SJSA1 (cell line): Measurements from ENCODE around the gene VPS13D. TPM values are rescaled to one million over a fixed set of nuclear protein-coding genes. Genes with fewer than 3 reads are reported as not detected.
A peak's percentile ranks its signal among the peaks of the same experiment; 100 is the strongest.
"Not testable (repeated sequence)": the region's sequence is repeated elsewhere in the genome, so short reads cannot be mapped to it uniquely, and the experiment has no call there.

Experiments
- DNase-seq, 2 experiments: peaks; one replicate each; pipeline ENCODE4 v3.0.0-alpha.2; 2015 to 2020; ENCODE audit warnings: low spot score in 2 of 2, low read depth in 1 of 2
- H3K27ac ChIP-seq: fragments of 250-450 bp; sonication (Bioruptor Pico); 2 replicates; pipeline ENCODE4 v1.5.1; 2020; ENCODE audit warnings: mild to moderate bottlenecking, moderate library complexity
- H3K27me3 ChIP-seq: fragments of 250-450 bp; sonication (Bioruptor Pico); replicated peaks from 2 replicates; pipeline ENCODE4 v1.5.1; 2020; ENCODE audit warnings: mild to moderate bottlenecking, moderate library complexity
- H3K36me3 ChIP-seq: fragments of 250-450 bp; sonication (Bioruptor Pico); 2 replicates; pipeline ENCODE4 v1.5.1; 2020; ENCODE audit warnings: mild to moderate bottlenecking
- H3K4me1 ChIP-seq: fragments of 250-450 bp; sonication (Bioruptor Pico); replicated peaks from 2 replicates; pipeline ENCODE4 v1.6.1; 2021; ENCODE audit warnings: mild to moderate bottlenecking
- H3K4me3 ChIP-seq: fragments of 250-450 bp; sonication (Bioruptor Pico); 2 replicates; pipeline ENCODE4 v1.5.1; 2020; ENCODE audit warnings: mild to moderate bottlenecking
- H3K9me3 ChIP-seq: fragments of 250-450 bp; sonication (Bioruptor Pico); replicated peaks from 2 replicates; pipeline ENCODE4 v1.5.1; 2020; ENCODE audit warnings: mild to moderate bottlenecking
- total RNA-seq: library from RNA; depleted of rRNA; stranded (reverse); fragments of >200 nt; shearing (Covaris generic); gene quantifications from 2 replicates; pipeline ENCODE4 v1.2.3, GENCODE V29; 2014

VPS13D gene
- total RNA-seq, 1 experiment from 2014 or later: 12.9 TPM

DNA sequence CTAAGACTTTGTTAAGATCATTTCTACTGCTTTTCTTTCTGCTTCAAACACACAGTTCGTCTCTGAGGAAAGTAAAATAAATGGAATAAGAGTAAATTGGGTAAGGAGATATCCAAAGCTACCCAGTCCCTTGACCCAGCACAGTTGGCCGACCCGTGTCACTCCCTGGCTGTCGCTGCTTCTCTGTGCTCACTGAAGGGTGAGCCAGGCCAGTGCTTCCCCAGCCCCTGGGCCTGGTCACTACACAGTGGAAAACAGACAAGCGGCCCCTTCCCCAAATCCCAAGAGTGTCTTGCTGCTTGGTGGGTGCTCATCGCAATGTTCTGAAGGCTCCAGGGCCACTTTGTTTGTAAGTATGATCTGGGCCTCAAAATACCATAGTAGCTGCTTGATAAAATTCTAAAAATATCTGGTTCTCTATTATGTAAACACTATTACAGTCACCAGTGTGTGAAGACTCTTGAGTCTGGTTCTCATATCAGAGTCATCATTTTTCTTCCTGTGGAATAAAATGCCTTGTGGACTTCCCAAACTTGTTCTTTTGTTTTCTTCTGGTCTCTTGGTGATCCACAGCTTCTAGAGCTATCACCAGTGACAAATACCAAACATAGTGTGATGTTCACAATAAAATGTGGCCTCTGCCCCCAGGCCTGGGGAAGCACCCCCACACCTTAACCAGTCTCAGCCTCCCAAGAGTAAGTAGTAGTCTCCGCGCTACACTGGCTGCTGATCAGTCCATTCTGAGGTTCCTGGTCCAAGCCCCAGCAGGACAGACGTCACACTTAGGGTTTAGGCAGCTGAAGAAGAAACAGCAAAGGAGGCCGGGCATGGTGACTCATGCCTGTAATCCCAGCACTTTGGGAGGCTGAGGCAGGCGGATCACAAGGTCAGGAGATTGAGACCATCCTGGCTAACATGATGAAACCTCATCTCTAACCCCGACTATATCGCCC lies 282.0 kb downstream of the VPS13D start:
- H3K9me3 ChIP-seq: no peaks in the 10 kb centered on the region; the same call in 1 of the 2 replicates
- no peaks in the 10 kb centered on the region for H3K27me3 ChIP-seq
- H3K36me3 ChIP-seq: 0 out of 2 replicates have a peak, but pooled peaks cover 2% of the 10 kb centered on the region
- peak in 1 of 2 experiments; percentile 24 for DNase-seq
- no peak overlapping the region for H3K4me3 ChIP-seq
- H3K27ac ChIP-seq: peak overlapping the region; percentile 27; the same call in 1 of the 2 replicates
- H3K4me1 ChIP-seq: peaks cover 11% of the 10 kb centered on the region

DNA sequence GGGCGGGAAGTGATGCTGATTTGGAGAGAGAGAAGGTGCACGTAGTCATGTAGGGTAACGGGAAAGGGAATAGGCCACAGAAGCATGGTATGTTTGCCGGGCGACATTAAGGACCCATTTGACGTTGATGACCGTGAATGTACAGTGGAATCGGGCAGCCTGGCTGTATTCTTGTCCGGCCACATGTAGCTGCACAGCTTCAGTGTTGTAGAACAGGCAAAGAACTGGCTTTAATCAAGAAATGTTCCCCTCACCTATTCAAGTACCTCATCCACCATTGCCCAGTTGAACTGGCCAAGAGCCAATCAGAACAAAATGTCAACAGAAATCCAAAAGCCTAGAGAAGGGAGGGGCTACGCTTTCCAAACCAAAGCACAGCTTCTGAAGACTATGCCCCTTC lies 283.4 kb downstream of the VPS13D start:
- no peak overlapping the region for H3K27ac ChIP-seq
- no peaks in the 10 kb centered on the region; the same call in 1 of the 2 replicates for H3K9me3 ChIP-seq
- no peaks in the 10 kb centered on the region for H3K27me3 ChIP-seq
- 0 out of 2 replicates have a peak, but pooled peaks cover under 1% of the 10 kb centered on the region for H3K36me3 ChIP-seq
- peaks cover 11% of the 10 kb centered on the region for H3K4me1 ChIP-seq
- DNase-seq: no peak
- no peak overlapping the region for H3K4me3 ChIP-seq

DNA sequence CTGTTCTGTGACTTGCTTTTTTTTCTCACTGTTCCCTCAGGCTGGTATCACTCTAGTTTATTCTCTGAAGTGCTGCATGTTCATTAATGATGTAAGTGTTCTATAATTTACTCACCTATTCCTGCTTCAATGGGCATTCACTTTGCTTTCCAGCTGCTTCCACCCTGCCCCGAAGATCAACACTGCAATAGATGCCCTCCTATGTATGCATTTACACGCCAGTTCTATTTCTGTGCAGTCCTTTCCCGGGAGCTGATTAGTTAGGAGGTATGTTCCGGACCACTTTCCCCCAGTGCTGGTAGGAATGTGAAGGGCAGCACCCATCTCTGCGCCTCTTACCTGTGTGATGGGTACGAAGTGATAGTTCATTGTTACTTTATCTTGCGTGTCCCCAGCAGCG lies 284.8 kb downstream of the VPS13D start:
- H3K4me3 ChIP-seq: no peak overlapping the region
- H3K4me1 ChIP-seq: peaks cover 15% of the 10 kb centered on the region
- DNase-seq: no peak
- no peak overlapping the region for H3K27ac ChIP-seq
- no peaks in the 10 kb centered on the region for H3K27me3 ChIP-seq
- H3K36me3 ChIP-seq: no peaks in the 10 kb centered on the region
- H3K9me3 ChIP-seq: no peaks in the 10 kb centered on the region; the same call in 1 of the 2 replicates

DNA sequence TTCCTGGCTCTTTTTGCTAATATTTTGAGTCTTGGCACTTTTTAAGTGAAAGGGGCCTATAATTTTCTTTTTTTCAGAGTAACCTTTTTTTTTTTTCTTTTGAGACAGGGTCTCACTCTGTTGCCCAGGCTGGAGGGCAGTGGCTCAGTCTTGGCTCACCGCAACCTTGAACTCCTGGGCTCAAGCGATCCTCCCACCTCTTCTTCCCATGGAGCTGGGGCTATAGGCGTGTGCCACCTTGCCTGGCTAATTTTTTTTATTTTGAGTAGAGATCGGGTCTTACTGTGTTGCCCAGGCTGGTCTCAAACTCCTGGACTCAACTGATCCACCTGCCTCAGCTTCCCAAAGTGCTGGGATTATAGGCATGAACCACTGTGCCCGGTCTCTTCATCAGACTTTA lies 285.4 kb downstream of the VPS13D start:
- Histone ChIP-seq H3K36me3 (no peaks in the 10 kb centered on the region), H3K9me3 (no peaks in the 10 kb centered on the region; the same call in 1 of the 2 replicates), H3K27me3 (no peaks in the 10 kb centered on the region), H3K4me3 (no peak overlapping the region), H3K4me1 (peaks cover 15% of the 10 kb centered on the region), H3K27ac (no peak overlapping the region)
- no peak for DNase-seq

- no peak for DNase-seq
- Histone ChIP-seq H3K4me1 (peaks cover 16% of the 10 kb centered on the region), H3K4me3 (no peak overlapping the region), H3K36me3 (no peaks in the 10 kb centered on the region), H3K9me3 (no peaks in the 10 kb centered on the region), H3K27me3 (no peaks in the 10 kb centered on the region), H3K27ac (no peak overlapping the region)
These were observed 286.9 kb downstream of the VPS13D start for GRCh38 chr1:12516741-12517140.

DNA sequence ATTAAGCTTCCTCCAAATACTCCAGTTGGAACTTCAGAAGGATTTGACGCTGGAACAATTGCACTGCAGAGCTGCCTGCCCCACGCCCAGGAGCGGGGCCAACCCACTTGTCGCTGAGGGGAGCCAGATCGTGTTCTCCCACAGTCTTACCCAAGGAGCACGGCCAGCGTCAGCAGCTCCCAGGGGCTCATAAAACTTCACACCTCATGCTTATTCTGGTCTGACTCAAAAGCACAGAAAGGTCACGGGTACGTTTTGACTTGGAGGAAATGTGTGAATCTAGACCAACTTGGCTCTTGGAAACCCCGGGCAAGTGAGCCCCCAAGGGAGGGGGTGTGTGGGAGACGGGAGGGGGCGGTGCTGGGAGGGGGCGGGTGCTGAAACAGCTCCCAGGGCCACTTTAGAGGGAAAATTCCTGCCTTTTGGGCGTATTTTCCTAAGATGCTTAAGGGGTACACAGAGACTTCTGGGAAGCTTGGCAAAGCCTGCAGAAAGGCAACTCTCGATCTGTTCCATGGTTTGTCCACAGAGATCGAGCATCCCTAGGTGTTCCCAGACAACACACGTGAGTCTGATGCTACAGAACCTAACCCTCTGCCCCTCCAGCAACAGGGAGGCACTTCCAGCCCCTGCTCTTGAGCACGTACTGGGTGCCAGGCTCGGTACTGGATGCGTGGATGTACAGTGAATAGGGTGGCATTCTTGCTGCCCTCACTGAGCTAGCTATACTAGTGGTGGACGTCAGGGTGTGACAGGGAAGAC lies 289.3 kb downstream of the VPS13D start:
- Histone ChIP-seq H3K36me3 (no peaks in the 10 kb centered on the region), H3K4me3 (no peak overlapping the region), H3K4me1 (peaks cover 8% of the 10 kb centered on the region), H3K9me3 (no peaks in the 10 kb centered on the region), H3K27me3 (no peaks in the 10 kb centered on the region), H3K27ac (no peak overlapping the region)
- DNase-seq: no peak

- peaks cover 8% of the 10 kb centered on the region for H3K4me1 ChIP-seq
- no peaks in the 10 kb centered on the region for H3K27me3 ChIP-seq
- no peaks in the 10 kb centered on the region for H3K9me3 ChIP-seq
- DNase-seq: no peak
- no peaks in the 10 kb centered on the region for H3K36me3 ChIP-seq
- H3K4me3 ChIP-seq: no peak overlapping the region
- no peak overlapping the region for H3K27ac ChIP-seq
These were observed 290.0 kb downstream of the VPS13D start for GRCh38 chr1:12519693-12520364.

DNA sequence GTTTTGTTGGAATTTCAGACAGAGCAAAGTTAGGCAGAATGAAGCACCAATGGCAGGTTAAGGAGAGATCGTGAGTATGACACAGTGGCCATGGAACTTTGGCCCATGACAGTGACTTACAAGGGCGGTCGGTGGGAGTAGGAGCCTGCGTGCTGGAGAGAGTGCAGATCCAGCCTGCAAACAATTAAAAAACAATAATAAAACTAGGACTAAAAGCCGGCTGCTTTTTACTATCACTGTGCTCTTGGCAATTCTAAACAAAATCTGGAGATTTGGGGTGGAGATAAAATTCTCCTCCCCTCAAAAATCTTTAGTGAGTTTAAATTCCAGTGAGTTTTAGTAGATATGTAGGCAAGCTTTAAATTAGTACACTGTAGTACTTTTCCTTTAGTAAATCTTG lies 291.3 kb downstream of the VPS13D start:
- Histone ChIP-seq H3K4me1 (peaks cover 8% of the 10 kb centered on the region), H3K36me3 (no peaks in the 10 kb centered on the region), H3K4me3 (no peak overlapping the region), H3K27me3 (no peaks in the 10 kb centered on the region), H3K27ac (no peak overlapping the region), H3K9me3 (no peaks in the 10 kb centered on the region)
- DNase-seq: no peak

GRCh38 chr1:12522780-12523179 lies 292.9 kb downstream of the VPS13D start:
- H3K36me3 ChIP-seq, DNase-seq, H3K27me3 ChIP-seq: not testable (repeated sequence)

DNA sequence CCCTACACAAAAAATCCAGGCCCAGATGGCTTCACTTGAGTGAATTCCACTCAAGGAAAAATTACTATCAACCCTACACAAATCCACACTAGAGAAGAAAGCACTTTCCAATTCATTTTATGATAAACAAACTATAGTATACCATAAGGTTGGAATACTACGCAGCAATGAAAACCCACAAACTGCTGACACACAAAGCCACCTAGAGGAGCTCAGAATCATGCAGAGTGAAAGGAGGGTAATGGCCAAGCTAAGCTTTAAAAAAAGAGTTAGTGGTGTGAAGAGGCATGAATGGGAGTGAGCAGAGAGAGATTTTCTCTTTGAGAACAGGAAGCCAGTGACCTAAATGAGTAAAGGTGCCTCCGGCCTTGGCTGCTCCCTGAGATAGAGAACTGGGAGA lies 294.4 kb downstream of the VPS13D start:
- H3K36me3 ChIP-seq: no peaks in the 10 kb centered on the region
- H3K27me3 ChIP-seq: no peaks in the 10 kb centered on the region
- no peak for DNase-seq
- H3K4me3 ChIP-seq: no peak overlapping the region
- H3K4me1 ChIP-seq: peaks cover 24% of the 10 kb centered on the region
- H3K9me3 ChIP-seq: no peaks in the 10 kb centered on the region
- no peak overlapping the region for H3K27ac ChIP-seq

More at GRCh38 chr1:12522780-12523179, 292.9 kb downstream of the VPS13D start:
- not testable (repeated sequence) for H3K4me3 ChIP-seq, H3K27ac ChIP-seq, H3K9me3 ChIP-seq
- H3K4me1 ChIP-seq: peaks cover 13% of the 10 kb centered on the region

GRCh38 chr1:12525311-12526181 lies 295.7 kb downstream of the VPS13D start:
- Histone ChIP-seq H3K9me3 (no peaks in the 10 kb centered on the region), H3K27ac (no peak overlapping the region), H3K4me3 (no peak overlapping the region), H3K36me3 (no peaks in the 10 kb centered on the region), H3K27me3 (no peaks in the 10 kb centered on the region), H3K4me1 (peaks cover 25% of the 10 kb centered on the region)
- no peak for DNase-seq

DNA sequence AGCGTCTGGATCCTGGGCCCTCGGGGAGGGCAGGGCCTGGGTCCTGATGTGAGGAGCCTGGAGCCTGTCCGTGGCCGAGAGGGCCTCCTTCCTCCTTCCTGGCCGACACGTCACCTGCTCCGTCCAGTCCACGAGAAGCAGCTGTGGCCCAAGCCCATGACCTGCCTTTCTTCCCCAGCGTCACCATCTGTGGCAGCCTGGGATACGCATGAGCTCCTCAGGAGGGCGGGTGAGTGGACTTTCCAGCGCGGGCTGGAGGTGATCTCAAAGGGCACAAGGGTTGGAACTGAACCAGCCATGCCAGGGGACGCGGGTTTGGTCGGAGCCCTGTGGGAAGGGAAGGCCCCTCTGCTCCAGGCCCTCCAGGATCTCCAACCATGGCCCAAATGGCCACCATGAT lies 297.7 kb downstream of the VPS13D start:
- no peaks in the 10 kb centered on the region for H3K36me3 ChIP-seq
- peaks cover 21% of the 10 kb centered on the region for H3K4me1 ChIP-seq
- H3K9me3 ChIP-seq: no peaks in the 10 kb centered on the region
- H3K4me3 ChIP-seq: no peak overlapping the region
- H3K27ac ChIP-seq: no peak overlapping the region; the same call in 1 of the 2 replicates
- no peak for DNase-seq
- no peaks in the 10 kb centered on the region for H3K27me3 ChIP-seq
